OCI-LY1 (cell line): ENCODE data around the gene URB2.

Experiments used
- H2AFZ ChIP-seq: fragments of 200-600 bp; sonication (generic), shearing (Covaris generic); 2 replicates; pipeline ENCODE4 v1.6.0; 2014; ENCODE audit warnings: antibody characterized with exemption, mild to moderate bottlenecking, low read length
- H3F3A ChIP-seq: fragments of 200-600 bp; sonication (generic), shearing (Covaris generic); 2 replicates; pipeline ENCODE4 v1.6.0; 2014; ENCODE audit warnings: mild to moderate bottlenecking, antibody characterized with exemption, low read length, moderate library complexity; ENCODE audit not compliant: insufficient read depth
- H3K27ac ChIP-seq: fragments of 200-600 bp; sonication (generic); 2 replicates; pipeline ENCODE4 v1.5.1; 2014; ENCODE audit warnings: low read length, mixed run types, mild to moderate bottlenecking, low read depth; ENCODE audit not compliant: poor library complexity, severe bottlenecking
- H3K27me3 ChIP-seq: fragments of 200-600 bp; sonication (generic); 2 replicates; pipeline ENCODE4 v1.6.0; 2014; ENCODE audit warnings: antibody characterized with exemption, mild to moderate bottlenecking, low read length, moderate library complexity; ENCODE audit not compliant: insufficient read depth
- H3K36me3 ChIP-seq: fragments of 200-600 bp; sonication (generic); 2 replicates; pipeline ENCODE4 v1.6.1; 2014; ENCODE audit warnings: mild to moderate bottlenecking, antibody characterized with exemption, low read length, moderate library complexity, mixed read lengths; ENCODE audit not compliant: insufficient read depth
- H3K4me1 ChIP-seq: fragments of 200-600 bp; sonication (generic); 2 replicates; pipeline ENCODE4 v1.5.1; 2014; ENCODE audit warnings: mild to moderate bottlenecking, low read length, moderate library complexity; ENCODE audit not compliant: insufficient read depth, severe bottlenecking
- H3K4me2 ChIP-seq: fragments of 200-600 bp; sonication (generic), shearing (Covaris generic); 2 replicates; pipeline ENCODE4 v1.6.1; 2014; ENCODE audit warnings: low read length
- H3K4me3 ChIP-seq: fragments of 200-600 bp; sonication (generic); 2 replicates; pipeline ENCODE4 v1.5.1; 2014; ENCODE audit warnings: low read length, low read depth, mild to moderate bottlenecking, mixed read lengths; ENCODE audit not compliant: poor library complexity, severe bottlenecking
- H3K79me2 ChIP-seq: fragments of 200-600 bp; shearing (Covaris generic); 2 replicates; pipeline ENCODE4 v1.6.1; 2016; ENCODE audit warnings: mixed run types, low read length, mixed read lengths; ENCODE audit not compliant: insufficient read depth
- H3K9ac ChIP-seq: fragments of 200-600 bp; sonication (generic), shearing (Covaris generic); 2 replicates; pipeline ENCODE4 v1.6.1; 2014; ENCODE audit warnings: mild to moderate bottlenecking, low read length, mixed read lengths
- H3K9me2 ChIP-seq: fragments of 200-600 bp; sonication (generic), shearing (Covaris generic); 2 replicates; pipeline ENCODE4 v1.6.1; 2014; ENCODE audit warnings: low read depth, mild to moderate bottlenecking, low read length, mixed read lengths
- H3K9me3 ChIP-seq: fragments of 200-600 bp; shearing (Covaris generic); 2 replicates; pipeline ENCODE4 v1.6.1; 2014; ENCODE audit warnings: low read length, mixed read lengths
- H4K20me1 ChIP-seq: fragments of 200-600 bp; sonication (generic), shearing (Covaris generic); 2 replicates; pipeline ENCODE4 v1.6.0; 2016; ENCODE audit warnings: mild to moderate bottlenecking, low read length; ENCODE audit not compliant: insufficient read depth
- CTCF ChIP-seq: fragments of 200-600 bp; sonication (generic), shearing (Covaris generic); IDR thresholded peaks from 2 replicates; pipeline ENCODE4 v1.5.1; 2017; ENCODE audit warnings: mild to moderate bottlenecking, antibody characterized with exemption, low read length, moderate library complexity, mixed read lengths
- EZH2 ChIP-seq: fragments of 200-600 bp; sonication (generic), shearing (Covaris generic); IDR thresholded peaks from 2 replicates; pipeline ENCODE4 v1.8.0; 2017; ENCODE audit warnings: borderline replicate concordance, mixed run types, mild to moderate bottlenecking, antibody characterized with exemption, low read length, moderate library complexity, mixed read lengths

Gene URB2

DNA sequence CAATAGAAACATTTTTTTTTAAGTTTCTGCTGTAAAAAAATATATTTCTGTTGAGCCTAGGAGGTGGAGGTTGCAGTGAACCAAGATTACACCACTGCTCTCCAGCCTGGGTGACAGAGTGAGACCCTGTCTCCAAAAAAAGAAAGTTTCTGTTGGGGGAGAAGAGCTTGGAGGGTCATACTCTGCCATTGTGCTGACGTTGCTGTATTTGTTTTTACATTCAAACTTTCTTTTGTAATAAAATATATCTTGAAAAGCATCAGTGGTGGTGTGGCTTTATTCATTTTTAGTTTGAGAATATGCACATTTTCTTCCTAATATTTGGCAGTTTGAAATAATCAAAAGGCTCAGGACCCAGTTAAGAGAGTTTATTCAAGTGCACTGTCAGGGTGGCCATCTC is 64.6 kb downstream of the URB2 start:
- Histone ChIP-seq H3K9ac (no peak overlapping the region), H3K9me3 (peaks cover 5% of the 10 kb centered on the region; the same call in 1 of the 2 replicates), H3F3A (no peaks in the 10 kb centered on the region), H3K27me3 (no peaks in the 10 kb centered on the region), H3K36me3 (no peaks in the 10 kb centered on the region; the same call in 1 of the 2 replicates), H3K4me2 (no peak overlapping the region), H3K4me3 (no peak overlapping the region), H4K20me1 (no peaks in the 10 kb centered on the region), H3K79me2 (no peaks in the 10 kb centered on the region), H3K9me2 (no peaks in the 10 kb centered on the region), H2AFZ (no peak overlapping the region), H3K4me1 (peaks cover 38% of the 10 kb centered on the region), H3K27ac (no peak overlapping the region)
- TF ChIP-seq CTCF (no peak), EZH2 (no peak)

- no peak overlapping the region for H3K27ac ChIP-seq
- no peaks in the 10 kb centered on the region for H3K79me2 ChIP-seq
- no peaks in the 10 kb centered on the region for H3K27me3 ChIP-seq
- no peaks in the 10 kb centered on the region for H4K20me1 ChIP-seq
- H3K9me3 ChIP-seq, result no peaks in the 10 kb centered on the region
- H3K36me3 ChIP-seq, result no peaks in the 10 kb centered on the region; the same call in 1 of the 2 replicates
- H3K9me2 ChIP-seq, result no peaks in the 10 kb centered on the region
- no peak overlapping the region for H2AFZ ChIP-seq
- no peak for TF ChIP-seq CTCF
- H3K4me3 ChIP-seq, result no peak overlapping the region
- H3K4me1 ChIP-seq, result peaks cover 45% of the 10 kb centered on the region
- no peaks in the 10 kb centered on the region for H3F3A ChIP-seq
- H3K9ac ChIP-seq, result no peak overlapping the region
- H3K4me2 ChIP-seq, result no peak overlapping the region
Observed at GRCh38 chr1:229691362-229691761, 65.3 kb downstream of the URB2 start.

GRCh38 chr1:229693129-229693900 is 67.3 kb downstream of the URB2 start:
- peaks cover 49% of the 10 kb centered on the region for H3K4me1 ChIP-seq
- H3K9ac ChIP-seq, result no peak overlapping the region
- no peaks in the 10 kb centered on the region for H3K36me3 ChIP-seq
- H3K4me2 ChIP-seq, result peak overlapping the region; percentile 35; the same call in 1 of the 2 replicates
- no peak overlapping the region for H3K4me3 ChIP-seq
- no peaks in the 10 kb centered on the region for H3F3A ChIP-seq
- H3K9me2 ChIP-seq, result no peaks in the 10 kb centered on the region
- H3K9me3 ChIP-seq, result no peaks in the 10 kb centered on the region
- no peaks in the 10 kb centered on the region for H3K79me2 ChIP-seq
- H3K27me3 ChIP-seq, result no peaks in the 10 kb centered on the region
- H4K20me1 ChIP-seq, result no peaks in the 10 kb centered on the region
- H3K27ac ChIP-seq, result peak overlapping the region; percentile 60
- TF ChIP-seq CTCF, result no peak
- no peak overlapping the region for H2AFZ ChIP-seq
